A549 (cell line): ENCODE measurements around the gene SLC4A4. TPM values are rescaled to one million over a fixed set of nuclear protein-coding genes. Genes with fewer than 3 reads are reported as not detected.
"Not testable (repeated sequence)": the region's sequence is repeated elsewhere in the genome, so short reads cannot be mapped to it uniquely, and the experiment has no call there.

Experiments
- ATAC-seq, 2 experiments: fragments of 200-7000 bp in 1 of 2; fragments of >200 bp in 1 of 2; cut with Nextera tagmentation in 1 of 2; cut with Tn5 transposase in 1 of 2; 3 replicates each; pipeline versions ENCODE4 v1.8.0 to v1.9.1; 2018 to 2020; ENCODE audit warnings: mild to moderate bottlenecking in 1 of 2, moderate library complexity in 1 of 2
- CTCF ChIA-PET: fragments of 300-600 bp; sonication (Branson Sonifier 250); formaldehyde crosslinking; extraction: SDS; loops from one replicate; lab custom pipeline; 2021; ENCODE audit warnings: antibody characterized with exemption, inconsistent platforms; lab: Yijun Ruan, JAX
- POLR2A ChIA-PET: fragments of 350-600 bp; formaldehyde crosslinking; extraction: SDS; loops from one replicate; lab custom pipeline; 2021; ENCODE audit warnings: antibody characterized with exemption, inconsistent platforms; lab: Yijun Ruan, JAX
- DNase-seq, 2 experiments: peaks; one replicate each; pipeline versions ENCODE4 v3.0.0 to v3.0.0-alpha.2; 2011 to 2016; ENCODE audit warnings: low read depth in 1 of 2, low spot score in 1 of 2
- FAIRE-seq: peaks from 2 replicates; lab custom pipeline; 2011; peaks lifted over from hg19 to GRCh38; lab: Jason Lieb, UNC
- H3K27ac ChIP-seq, 2 experiments: fragments of >200 bp; sonication (Bioruptor Twin); formaldehyde crosslinking; 3 replicates each; pipeline ENCODE4 v1.5.1; 2016 to 2017
- H3K4me1 ChIP-seq: fragments of >200 bp; sonication (Bioruptor Twin); formaldehyde crosslinking; 3 replicates; pipeline ENCODE4 v1.6.1; 2016
- H3K4me2 ChIP-seq: fragments of >200 bp; sonication (Bioruptor Twin); formaldehyde crosslinking; 3 replicates; pipeline ENCODE4 v1.6.1; 2016
- H3K4me3 ChIP-seq: fragments of >200 bp; sonication (Bioruptor Twin); formaldehyde crosslinking; 3 replicates; pipeline ENCODE4 v1.5.1; 2016
- H3K9me3 ChIP-seq: fragments of >200 bp; sonication (Bioruptor Twin); formaldehyde crosslinking; 3 replicates; pipeline ENCODE4 v1.6.1; 2016
- EP300 ChIP-seq, 2 experiments: fragments of >200 bp; sonication (Bioruptor Twin); formaldehyde crosslinking; IDR thresholded peaks; 2 replicates in 1 of 2; 3 replicates in 1 of 2; pipeline ENCODE4 v1.6.1; 2016 to 2017
- HOXB13 ChIP-seq: fragments of 250-450 bp; sonication (Bioruptor Pico); IDR thresholded peaks from 2 replicates; pipeline ENCODE4 v1.5.0; 2020; ENCODE audit warnings: low read depth, mild to moderate bottlenecking, moderate library complexity
- JUN ChIP-seq, 2 experiments: fragments of >200 bp; sonication (Bioruptor Twin); formaldehyde crosslinking; IDR thresholded peaks; 2 replicates in 1 of 2; 3 replicates in 1 of 2; pipeline ENCODE4 v1.6.1; 2016 to 2017
- KDM5A ChIP-seq: fragments of 200-600 bp; sonication (generic); IDR thresholded peaks from 2 replicates; pipeline ENCODE4 v1.6.1; 2016; ENCODE audit warnings: antibody characterized with exemption, mild to moderate bottlenecking
- MAFK ChIP-seq: fragments of 450-650 bp; IDR thresholded peaks from 2 replicates; pipeline ENCODE4 v1.6.1; 2014; ENCODE audit not compliant: partially characterized antibody
- NPAS2 ChIP-seq: fragments of 250-450 bp; sonication (Bioruptor Pico); IDR thresholded peaks from 2 replicates; pipeline ENCODE4 v1.8.0; 2022; ENCODE audit warnings: mild to moderate bottlenecking, moderate library complexity, borderline replicate concordance
- NR3C1 ChIP-seq: fragments of >200 bp; sonication (Bioruptor Twin); formaldehyde crosslinking; IDR thresholded peaks from 3 replicates; pipeline ENCODE4 v1.6.1; 2017
- POLR2A ChIP-seq: IDR thresholded peaks from 2 replicates; pipeline ENCODE4 v1.6.1; 2012; ENCODE audit warnings: mild to moderate bottlenecking, low read length
- POLR2AphosphoS2 ChIP-seq: conservative IDR thresholded peaks from 2 replicates; pipeline ENCODE4 v1.6.1; 2012; ENCODE audit warnings: low read length, improper control_type of control experiment, inconsistent platforms
- RARB ChIP-seq: fragments of 250-450 bp; sonication (Bioruptor Pico); IDR thresholded peaks from 2 replicates; pipeline ENCODE4 v1.8.0; 2021; ENCODE audit warnings: mild to moderate bottlenecking, moderate library complexity
- RFX5 ChIP-seq: fragments of 450-650 bp; IDR thresholded peaks from 2 replicates; pipeline ENCODE4 v1.7.1; 2014; ENCODE audit warnings: antibody characterized with exemption, mild to moderate bottlenecking, moderate library complexity
- SMC3 ChIP-seq: fragments of >200 bp; sonication (Bioruptor Twin); formaldehyde crosslinking; IDR thresholded peaks from 3 replicates; pipeline ENCODE4 v1.6.1; 2018; ENCODE audit warnings: inconsistent platforms
- SREBF2 ChIP-seq: fragments of 450-650 bp; IDR thresholded peaks from 2 replicates; pipeline ENCODE4 v1.6.1; 2014; ENCODE audit warnings: mild to moderate bottlenecking, moderate library complexity
- TFCP2L1 ChIP-seq: fragments of 250-450 bp; sonication (Bioruptor Pico); IDR thresholded peaks from 2 replicates; pipeline ENCODE4 v1.5.0; 2021; ENCODE audit warnings: mild to moderate bottlenecking
- ZFP36 ChIP-seq: fragments of 450-650 bp; IDR thresholded peaks from 2 replicates; pipeline ENCODE4 v1.6.1; 2014; ENCODE audit warnings: borderline replicate concordance; ENCODE audit not compliant: partially characterized antibody
- ZSCAN20 ChIP-seq: fragments of 250-450 bp; sonication (Bioruptor Pico); IDR thresholded peaks from 2 replicates; pipeline ENCODE4 v1.8.0; 2022; ENCODE audit warnings: mild to moderate bottlenecking, moderate library complexity
- WGBS: methylation state at CpG from one replicate; pipeline ENCODE4 v1.1.6; 2017; ENCODE audit errors: missing lambda C conversion rate; 5-methylcytosine and 5-hydroxymethylcytosine counted together
- polyA plus RNA-seq, 4 experiments: library from polyadenylated mRNA; depleted of rRNA in 3 of 4; stranded (reverse); fragments of >200 nt; fragmentation: RNase III in 1 of 4; extraction: RNeasy Plus Mini Kit Qiagen cat#74134 plus additional on column Dnase treatment in 1 of 4; gene quantifications; 2 replicates in 3 of 4; 3 replicates in 1 of 4; pipeline ENCODE4 v1.2.3, GENCODE V29; 2011 to 2017
- TF ChIP-seq, protein P1 (sequence below): IDR thresholded peaks from 2 replicates; pipeline ENCODE4 v1.6.1; 2012

Gene SLC4A4
- polyA plus RNA-seq, 2 of the 4 experiments (the other 2 are of a cell fraction): 1.8 to 2.9 TPM

DNA sequence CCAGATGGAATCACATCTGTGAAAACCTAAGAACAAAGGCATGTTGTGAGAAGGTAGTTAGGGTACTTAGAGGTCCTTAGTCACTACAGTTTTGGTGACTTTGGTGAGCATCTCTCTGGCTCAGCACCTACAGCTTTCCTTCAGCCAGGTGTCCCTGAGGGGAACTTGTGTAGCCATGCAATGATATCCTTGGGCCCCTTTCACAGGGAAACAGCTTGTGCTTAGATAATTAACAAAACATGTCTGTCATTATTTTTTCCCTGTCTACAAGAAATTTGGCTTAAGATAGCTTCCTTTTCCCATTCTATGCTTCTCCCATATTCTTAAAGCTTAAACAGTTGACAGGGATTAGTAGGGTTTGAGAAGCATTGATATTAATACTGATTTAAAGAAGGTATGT, 63.8 kb downstream of the SLC4A4 start:
- FAIRE-seq: no peak

DNA sequence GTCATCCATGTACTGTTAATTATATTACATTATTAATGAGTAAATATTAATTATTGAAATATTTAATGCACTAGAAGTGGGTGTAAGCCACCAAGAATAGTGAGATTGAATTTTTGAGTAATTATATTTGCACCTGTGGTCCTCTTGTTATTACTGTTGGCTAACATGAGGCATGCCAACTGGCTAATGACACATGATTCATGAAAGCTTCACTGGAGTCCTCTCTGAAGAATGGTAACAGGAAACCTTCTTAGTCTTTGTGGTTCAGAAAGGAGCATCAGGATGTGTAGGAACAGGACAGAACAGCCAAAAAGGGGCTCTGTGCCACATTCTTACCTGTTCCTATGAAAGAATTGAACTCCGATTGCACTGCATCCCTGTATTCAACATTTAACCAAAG, 65.2 kb downstream of the SLC4A4 start:
- no peak overlapping the region for H3K27ac ChIP-seq
- FAIRE-seq (no peak), ATAC-seq (no peak), DNase-seq (no peak)
- H3K9me3 ChIP-seq: peaks cover 3% of the 10 kb centered on the region; the same call in 1 of the 3 replicates
- WGBS: 100% methylated on average over 1 of the region's 1 CpG
- H3K4me1 ChIP-seq: no peaks in the 10 kb centered on the region
- H3K4me3 ChIP-seq: no peak overlapping the region
- H3K4me2 ChIP-seq: no peak overlapping the region
- POLR2A ChIA-PET: no interaction called here
- TF ChIP-seq RARB (CRISPR knock-in tag): no peak
- TF ChIP-seq SMC3: no peak
- no peak for TF ChIP-seq POLR2A
- no peak for TF ChIP-seq ZSCAN20 (CRISPR knock-in tag)
- no peak for TF ChIP-seq KDM5A
- TF ChIP-seq HOXB13 (CRISPR knock-in tag): no peak
- TF ChIP-seq, protein P1, sequence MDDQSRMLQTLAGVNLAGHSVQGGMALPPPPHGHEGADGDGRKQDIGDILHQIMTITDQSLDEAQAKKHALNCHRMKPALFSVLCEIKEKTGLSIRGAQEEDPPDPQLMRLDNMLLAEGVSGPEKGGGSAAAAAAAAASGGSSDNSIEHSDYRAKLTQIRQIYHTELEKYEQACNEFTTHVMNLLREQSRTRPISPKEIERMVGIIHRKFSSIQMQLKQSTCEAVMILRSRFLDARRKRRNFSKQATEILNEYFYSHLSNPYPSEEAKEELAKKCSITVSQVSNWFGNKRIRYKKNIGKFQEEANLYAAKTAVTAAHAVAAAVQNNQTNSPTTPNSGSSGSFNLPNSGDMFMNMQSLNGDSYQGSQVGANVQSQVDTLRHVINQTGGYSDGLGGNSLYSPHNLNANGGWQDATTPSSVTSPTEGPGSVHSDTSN: no peak
- no peak for TF ChIP-seq EP300 (IDR thresholded peaks at IDR 0.05)
- no peak for TF ChIP-seq NPAS2
- CTCF ChIA-PET: no interaction called here

More for the DNA sequence above, 63.8 kb downstream of the SLC4A4 start:
- POLR2A ChIA-PET: interaction anchor here (0.5 kb wide), 1 partner anchor 285 kb away, joined by 3 read pairs; no protein-coding TSS in a partner anchor
- Histone ChIP-seq H3K27ac (no peak overlapping the region), H3K4me3 (no peak overlapping the region), H3K4me2 (no peak overlapping the region), H3K4me1 (no peaks in the 10 kb centered on the region), H3K9me3 (no peaks in the 10 kb centered on the region; the same call in 2 of the 3 replicates)
- no peak for ATAC-seq
- DNase-seq: no peak
- CTCF ChIA-PET: interaction anchor here (0.7 to 1.0 kb wide), 4 partner anchors 15 to 215 kb away, joined by 3 read pairs; no protein-coding TSS in a partner anchor
- TF ChIP-seq JUN (IDR thresholded peaks at IDR 0.05) (no peak), POLR2AphosphoS2 (no peak), MAFK (no peak), ZFP36 (no peak), ZSCAN20 (CRISPR knock-in tag) (no peak), TFCP2L1 (CRISPR knock-in tag) (no peak), NR3C1 (no peak)

DNA sequence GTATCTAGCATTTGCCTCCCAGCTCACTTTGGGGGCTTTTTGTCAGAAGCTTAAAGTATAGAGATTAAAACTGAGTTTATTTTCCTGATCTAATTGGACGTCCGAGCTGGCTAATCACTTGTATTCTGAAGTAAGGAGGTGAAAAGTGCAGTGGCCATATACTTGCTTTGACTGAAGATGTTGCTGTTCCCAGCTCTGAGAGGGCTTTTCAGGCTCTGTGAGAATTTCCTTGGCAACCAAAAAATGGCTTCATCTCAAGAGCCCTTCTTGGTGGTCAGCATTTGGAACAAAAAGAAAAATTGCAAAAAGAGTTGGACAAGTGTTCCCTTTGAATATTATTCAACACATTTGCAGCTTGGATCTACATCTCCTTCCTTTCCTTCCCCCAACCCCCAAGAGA, 67.0 kb downstream of the SLC4A4 start:
- H3K4me2 ChIP-seq: no peak overlapping the region
- ChIA-PET POLR2A (no interaction called here), CTCF (interaction anchor here (0.6 kb wide), 1 partner anchor 264 kb away, joined by 5 read pairs; no protein-coding TSS in a partner anchor)
- no peak for DNase-seq
- no peak for TF ChIP-seq SREBF2
- no peak for TF ChIP-seq TFCP2L1 (CRISPR knock-in tag)
- no peak overlapping the region for H3K27ac ChIP-seq
- 85% methylated on average over 2 of the region's 2 CpGs for WGBS
- no peak for ATAC-seq
- peaks cover 6% of the 10 kb centered on the region; the same call in 1 of the 3 replicates for H3K9me3 ChIP-seq
- H3K4me3 ChIP-seq: no peak overlapping the region
- H3K4me1 ChIP-seq: no peaks in the 10 kb centered on the region
- no peak for FAIRE-seq

DNA sequence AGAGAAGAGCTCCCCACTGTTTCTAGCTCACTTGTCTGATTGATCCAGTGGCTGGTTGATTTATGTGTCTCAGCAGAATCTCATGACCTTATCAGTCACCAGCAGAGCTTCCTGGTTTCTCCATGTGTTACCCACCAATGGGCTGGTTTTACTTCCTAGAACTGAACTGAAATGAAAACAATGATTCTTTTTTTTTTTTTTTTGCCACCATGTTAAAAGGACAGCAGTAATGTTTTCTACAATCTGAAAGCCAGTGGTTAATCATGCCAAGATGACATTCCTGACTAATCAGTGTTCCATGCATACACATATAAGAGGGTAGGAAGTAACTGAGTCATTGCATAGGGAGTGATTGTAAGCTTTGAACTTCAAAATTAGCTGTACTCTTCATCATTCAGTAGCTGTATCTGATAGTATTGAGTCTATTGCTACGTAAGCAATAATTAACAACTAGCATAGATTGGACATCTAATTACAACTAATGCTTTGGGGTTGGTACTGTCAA, 67.7 kb downstream of the SLC4A4 start:
- no peak for FAIRE-seq
- Histone ChIP-seq H3K9me3 (peaks cover 6% of the 10 kb centered on the region; the same call in 1 of the 3 replicates), H3K27ac (no peak overlapping the region), H3K4me3 (no peak overlapping the region), H3K4me2 (no peak overlapping the region), H3K4me1 (no peaks in the 10 kb centered on the region)
- ATAC-seq: no peak
- WGBS: 100% methylated on average over 1 of the region's 1 CpG
- POLR2A ChIA-PET: no interaction called here
- no peak for DNase-seq
- CTCF ChIA-PET: no interaction called here
- TF ChIP-seq RFX5: no peak
- TF ChIP-seq, protein P1: no peak
- TF ChIP-seq, all 56 proteins: peak for 0

DNA sequence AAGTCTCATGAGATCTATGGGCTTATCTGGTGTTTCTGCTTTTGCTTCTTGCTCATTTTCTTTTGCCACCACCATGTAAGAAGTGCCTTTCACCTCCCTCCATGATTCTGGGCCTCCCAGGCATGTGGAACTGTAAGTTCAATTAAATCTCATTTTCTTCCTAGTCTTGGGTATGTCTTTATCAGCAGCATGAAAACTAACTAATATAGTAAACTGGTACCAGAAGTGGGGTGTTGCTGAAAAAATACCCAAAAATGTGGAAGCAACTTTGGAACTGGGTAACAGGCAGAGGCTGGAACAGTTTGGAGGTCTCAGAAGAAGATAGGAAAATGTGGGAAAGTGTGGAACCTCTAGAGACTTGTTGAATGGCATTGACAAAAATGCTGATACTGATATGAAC, 70.1 kb downstream of the SLC4A4 start:
- H3K27ac ChIP-seq, ATAC-seq, H3K4me3 ChIP-seq, DNase-seq, CTCF ChIA-PET, H3K9me3 ChIP-seq, FAIRE-seq, H3K4me1 ChIP-seq, POLR2A ChIA-PET, H3K4me2 ChIP-seq: not testable (repeated sequence)
